ENCODE results near the gene AGPAT3.

Gene AGPAT3

GRCh38 chr21:43992121-43992520 is 127.1 kb downstream of the AGPAT3 start:
- no peak for DNase-seq
- in situ Hi-C loops (cut with HindIII; ENCODE audit: low pct_ligation_motif_present, low pct_unique_long_range_greater_than_20kb, low sequenced_read_pairs), result no loop called here

- DNase-seq, result no peak
- in situ Hi-C loops (cut with HindIII; ENCODE audit: low pct_ligation_motif_present, low pct_unique_long_range_greater_than_20kb, low sequenced_read_pairs), result no loop called here
Measured at GRCh38 chr21:43993420-43993934, 128.5 kb downstream of the AGPAT3 start.

DNA sequence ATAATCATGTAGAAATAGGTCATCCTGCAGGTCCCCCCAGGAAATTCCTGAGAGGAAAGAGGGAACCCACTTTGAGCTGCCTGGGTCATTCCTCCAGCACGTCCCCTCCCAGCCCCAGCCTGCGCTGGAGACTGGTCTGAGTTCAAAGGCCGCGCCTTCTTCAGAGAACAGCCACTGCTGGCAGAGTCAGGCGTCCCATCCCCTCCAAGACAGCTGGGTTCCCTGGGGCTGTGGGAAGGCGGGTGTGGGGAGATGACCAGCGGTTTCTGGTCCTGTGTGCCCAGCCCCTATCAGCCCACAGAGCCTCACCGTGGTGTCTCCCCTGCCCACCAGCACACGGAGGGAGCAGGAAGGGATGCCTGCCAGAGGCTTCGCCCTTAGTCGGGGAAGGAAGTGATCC is 129.1 kb downstream of the AGPAT3 start:
- in situ Hi-C loops (cut with HindIII; ENCODE audit: low pct_ligation_motif_present, low pct_unique_long_range_greater_than_20kb, low sequenced_read_pairs), result no loop called here
- no peak for DNase-seq

GRCh38 chr21:43994646-43995045 is 129.6 kb downstream of the AGPAT3 start:
- in situ Hi-C loops (cut with HindIII; ENCODE audit: low pct_ligation_motif_present, low pct_unique_long_range_greater_than_20kb, low sequenced_read_pairs), result no loop called here
- no peak for DNase-seq

DNA sequence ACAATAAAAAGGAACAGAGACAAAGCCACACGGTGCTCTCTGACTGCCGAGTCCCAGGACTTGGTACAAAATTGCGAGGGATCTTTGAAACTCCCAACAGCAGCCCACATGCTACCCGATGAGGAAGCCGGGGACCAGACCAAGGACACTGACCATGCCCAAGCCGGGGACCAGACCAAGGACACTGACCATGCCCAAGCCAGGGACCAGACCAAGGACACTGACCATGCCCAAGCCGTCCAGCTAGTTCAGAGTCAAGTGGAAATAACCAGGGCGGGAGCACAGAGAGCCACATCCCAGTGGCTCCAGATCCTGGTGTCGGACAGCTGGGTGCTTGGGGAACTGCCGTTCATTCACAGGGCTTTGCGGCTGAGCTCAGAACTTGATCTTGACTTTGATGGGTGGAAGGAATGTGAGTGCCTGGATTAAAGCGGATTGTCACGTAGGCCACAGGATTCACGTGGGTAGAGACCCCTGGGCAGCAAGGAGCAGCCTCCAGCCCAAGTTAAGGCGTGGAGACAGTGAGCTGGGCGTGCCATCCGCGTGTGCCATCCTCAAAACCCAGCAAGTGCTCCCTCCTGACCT is 130.6 kb downstream of the AGPAT3 start:
- no peak for DNase-seq
- in situ Hi-C loops (cut with HindIII; ENCODE audit: low pct_ligation_motif_present, low pct_unique_long_range_greater_than_20kb, low sequenced_read_pairs), result no loop called here

- DNase-seq, result no peak
- in situ Hi-C loops (cut with HindIII; ENCODE audit: low pct_ligation_motif_present, low pct_unique_long_range_greater_than_20kb, low sequenced_read_pairs), result no loop called here
Measured at GRCh38 chr21:43997766-43998742, 133.0 kb downstream of the AGPAT3 start.

DNA sequence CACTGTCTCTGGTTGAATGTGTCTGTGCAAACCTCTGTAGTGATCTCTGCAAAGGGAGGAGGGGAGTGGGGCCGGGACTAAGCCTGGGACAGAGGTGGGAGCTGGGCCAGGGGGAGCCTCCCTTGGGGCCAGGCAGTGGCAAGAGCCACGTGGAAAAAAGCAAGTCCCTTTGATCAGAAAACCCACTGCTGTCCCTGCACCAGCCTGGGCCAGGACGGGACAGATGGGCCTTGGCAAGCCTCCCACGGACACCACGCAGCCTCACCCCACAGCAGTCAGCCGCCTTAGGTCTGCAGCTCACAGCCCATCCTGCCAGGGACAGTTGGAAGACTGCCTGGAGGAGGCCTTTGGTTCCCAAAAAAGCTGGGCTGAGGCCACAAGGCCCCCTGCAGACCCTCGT is 135.3 kb downstream of the AGPAT3 start:
- in situ Hi-C loops (cut with HindIII; ENCODE audit: low pct_ligation_motif_present, low pct_unique_long_range_greater_than_20kb, low sequenced_read_pairs), result no loop called here
- no peak for DNase-seq

DNA sequence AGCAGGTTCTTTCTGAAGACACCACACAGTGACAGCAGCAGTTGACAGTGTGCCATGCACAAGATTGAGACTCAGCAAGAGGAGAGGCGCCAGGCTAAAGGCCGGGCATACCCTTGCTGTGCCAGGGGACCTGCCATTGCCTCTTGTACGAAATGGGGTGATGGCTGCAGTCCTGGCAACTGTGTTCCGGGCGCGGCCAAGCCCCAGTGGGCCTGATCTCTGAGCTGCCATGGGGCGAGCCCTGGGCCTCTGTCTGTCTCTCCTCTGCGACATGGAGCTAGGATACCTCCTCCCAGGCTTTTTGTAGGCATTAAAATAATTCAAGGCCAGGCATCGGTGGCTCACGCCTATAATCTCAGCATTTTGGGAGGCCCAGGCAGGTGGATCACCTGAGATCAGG is 137.5 kb downstream of the AGPAT3 start:
- in situ Hi-C loops (cut with HindIII; ENCODE audit: low pct_ligation_motif_present, low pct_unique_long_range_greater_than_20kb, low sequenced_read_pairs), result no loop called here
- DNase-seq, result no peak

DNA sequence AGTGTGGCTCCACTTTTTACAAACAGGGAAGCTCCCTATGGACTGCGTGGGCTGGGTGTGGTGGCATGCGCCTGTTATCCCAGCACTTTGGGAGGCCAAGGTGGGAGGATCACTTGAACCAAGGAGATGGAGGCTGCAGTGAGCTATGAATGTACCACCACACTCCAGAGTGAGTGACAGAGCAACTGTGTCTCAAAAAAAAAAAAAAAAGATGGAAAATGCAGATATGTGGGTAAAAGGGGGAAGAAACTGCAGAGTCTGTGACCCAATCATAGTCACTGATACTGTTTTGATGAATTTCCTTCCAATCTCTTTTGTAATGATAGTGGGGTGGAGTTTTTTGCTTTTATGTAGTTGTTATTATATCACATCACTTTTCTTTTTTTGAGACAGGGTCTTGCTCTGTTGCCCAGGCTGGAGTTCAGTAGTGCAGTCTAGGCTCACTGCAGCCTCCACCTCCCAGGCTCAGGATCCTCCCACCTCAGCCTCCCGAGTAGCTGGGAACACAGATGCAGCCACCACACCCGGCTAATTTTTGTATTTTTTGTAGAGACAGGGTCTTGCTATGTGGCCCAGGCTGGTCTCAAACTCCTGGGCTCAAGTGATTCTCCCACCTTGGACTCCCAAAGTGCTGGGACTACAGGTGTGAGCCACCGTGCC is 138.4 kb downstream of the AGPAT3 start:
- in situ Hi-C loops (cut with HindIII; ENCODE audit: low pct_ligation_motif_present, low pct_unique_long_range_greater_than_20kb, low sequenced_read_pairs), result no loop called here
- no peak for DNase-seq

- in situ Hi-C loops (cut with HindIII; ENCODE audit: low pct_ligation_motif_present, low pct_unique_long_range_greater_than_20kb, low sequenced_read_pairs), result no loop called here
- DNase-seq, result no peak
Measured at GRCh38 chr21:44005071-44005470, 140.0 kb downstream of the AGPAT3 start.

DNA sequence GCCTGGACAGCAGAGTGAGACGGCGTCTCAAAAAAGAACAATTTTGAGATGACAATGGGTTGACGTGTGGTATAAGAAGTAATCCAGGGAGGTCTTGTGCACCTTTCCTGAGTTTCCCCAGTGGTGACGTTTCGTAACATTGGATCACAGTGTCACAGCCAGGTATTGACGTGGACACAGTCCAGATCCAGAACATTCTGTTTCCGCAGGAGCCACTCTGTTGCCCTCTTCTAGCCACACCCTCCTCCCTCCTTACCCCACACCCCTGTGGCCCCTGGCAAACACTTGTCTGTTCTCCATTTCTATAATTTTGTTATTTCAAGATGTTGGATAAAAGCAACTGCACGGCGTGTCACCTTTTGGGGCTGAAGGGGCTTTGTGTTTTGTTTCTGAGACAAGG is 140.6 kb downstream of the AGPAT3 start:
- DNase-seq, result no peak
- in situ Hi-C loops (cut with HindIII; ENCODE audit: low pct_ligation_motif_present, low pct_unique_long_range_greater_than_20kb, low sequenced_read_pairs), result no loop called here

DNA sequence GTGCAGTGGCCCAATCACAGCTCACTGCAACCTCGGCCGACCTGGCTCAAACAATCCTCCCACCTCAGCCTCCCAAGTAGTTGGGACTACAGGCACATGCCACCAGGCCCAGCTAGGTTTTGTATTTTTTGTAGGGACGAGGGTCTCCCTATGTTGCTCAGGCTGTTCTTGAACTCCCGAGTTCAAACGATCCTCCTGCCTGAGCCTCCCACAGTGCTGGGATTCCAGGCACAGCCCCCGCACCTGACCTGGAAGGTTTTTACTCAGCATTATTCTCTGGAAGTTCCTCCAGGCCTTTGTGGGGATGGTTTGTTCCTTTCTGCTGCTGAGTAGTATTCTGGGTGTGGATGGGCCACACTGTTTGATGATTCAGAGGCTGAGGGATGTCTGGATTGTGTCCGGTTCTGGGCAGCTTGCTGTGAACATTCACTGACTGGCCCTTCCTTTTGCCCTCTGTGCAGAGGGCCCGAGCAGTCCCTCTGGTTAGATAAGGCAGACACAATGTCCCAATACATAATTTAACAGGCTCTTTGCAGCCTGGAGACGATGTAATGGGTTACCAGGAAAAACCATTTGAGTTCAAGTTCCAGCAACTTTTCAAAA is 141.1 kb downstream of the AGPAT3 start:
- DNase-seq, result peak; percentile 54
- in situ Hi-C loops (cut with HindIII; ENCODE audit: low pct_ligation_motif_present, low pct_unique_long_range_greater_than_20kb, low sequenced_read_pairs), result no loop called here

DNA sequence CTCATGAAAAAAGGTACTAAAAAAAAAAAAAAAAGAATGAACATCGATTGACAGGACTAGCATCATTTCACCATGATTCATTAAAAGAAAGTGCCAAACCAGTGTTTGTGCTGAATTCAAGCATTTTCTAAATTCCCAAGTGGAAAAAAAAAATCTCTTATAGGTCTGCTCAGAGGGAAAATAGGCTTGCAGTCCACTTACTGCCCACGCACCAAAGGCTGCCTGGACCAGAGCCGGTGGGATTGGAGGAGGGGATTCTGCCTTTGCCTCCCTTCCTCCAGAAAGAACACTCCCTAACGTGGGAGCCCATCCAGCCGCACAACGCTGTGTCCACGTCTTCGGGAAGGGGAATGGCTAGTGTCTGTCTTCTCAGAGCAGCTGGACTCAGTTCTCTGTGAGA is 141.6 kb downstream of the AGPAT3 start:
- peak; percentile 16 for DNase-seq
- in situ Hi-C loops (cut with HindIII; ENCODE audit: low pct_ligation_motif_present, low pct_unique_long_range_greater_than_20kb, low sequenced_read_pairs), result no loop called here

DNA sequence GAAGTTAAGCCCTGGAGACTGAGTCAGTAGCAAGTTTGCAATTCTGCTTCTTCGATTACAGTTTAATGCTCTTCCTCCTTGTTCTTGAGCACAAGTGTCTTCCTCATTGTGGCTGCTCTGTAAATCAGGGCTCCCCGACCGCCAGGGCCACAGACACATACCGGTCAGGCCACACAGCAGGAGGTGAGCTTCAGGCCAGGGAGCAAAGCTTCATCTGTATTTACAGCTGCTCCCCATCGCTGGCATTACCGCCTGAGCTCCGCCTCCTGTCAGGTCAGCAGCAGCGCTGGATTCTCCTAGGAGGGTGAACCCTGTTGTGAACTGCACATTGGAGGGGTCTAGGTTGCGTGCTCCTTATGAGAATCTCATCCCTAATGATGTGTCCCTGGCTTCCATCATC is 145.4 kb downstream of the AGPAT3 start:
- in situ Hi-C loops (cut with HindIII; ENCODE audit: low pct_ligation_motif_present, low pct_unique_long_range_greater_than_20kb, low sequenced_read_pairs), result no loop called here
- no peak for DNase-seq

GRCh38 chr21:44011123-44011522 is 146.1 kb downstream of the AGPAT3 start:
- in situ Hi-C loops (cut with HindIII; ENCODE audit: low pct_ligation_motif_present, low pct_unique_long_range_greater_than_20kb, low sequenced_read_pairs), result no loop called here
- DNase-seq, result no peak

DNA sequence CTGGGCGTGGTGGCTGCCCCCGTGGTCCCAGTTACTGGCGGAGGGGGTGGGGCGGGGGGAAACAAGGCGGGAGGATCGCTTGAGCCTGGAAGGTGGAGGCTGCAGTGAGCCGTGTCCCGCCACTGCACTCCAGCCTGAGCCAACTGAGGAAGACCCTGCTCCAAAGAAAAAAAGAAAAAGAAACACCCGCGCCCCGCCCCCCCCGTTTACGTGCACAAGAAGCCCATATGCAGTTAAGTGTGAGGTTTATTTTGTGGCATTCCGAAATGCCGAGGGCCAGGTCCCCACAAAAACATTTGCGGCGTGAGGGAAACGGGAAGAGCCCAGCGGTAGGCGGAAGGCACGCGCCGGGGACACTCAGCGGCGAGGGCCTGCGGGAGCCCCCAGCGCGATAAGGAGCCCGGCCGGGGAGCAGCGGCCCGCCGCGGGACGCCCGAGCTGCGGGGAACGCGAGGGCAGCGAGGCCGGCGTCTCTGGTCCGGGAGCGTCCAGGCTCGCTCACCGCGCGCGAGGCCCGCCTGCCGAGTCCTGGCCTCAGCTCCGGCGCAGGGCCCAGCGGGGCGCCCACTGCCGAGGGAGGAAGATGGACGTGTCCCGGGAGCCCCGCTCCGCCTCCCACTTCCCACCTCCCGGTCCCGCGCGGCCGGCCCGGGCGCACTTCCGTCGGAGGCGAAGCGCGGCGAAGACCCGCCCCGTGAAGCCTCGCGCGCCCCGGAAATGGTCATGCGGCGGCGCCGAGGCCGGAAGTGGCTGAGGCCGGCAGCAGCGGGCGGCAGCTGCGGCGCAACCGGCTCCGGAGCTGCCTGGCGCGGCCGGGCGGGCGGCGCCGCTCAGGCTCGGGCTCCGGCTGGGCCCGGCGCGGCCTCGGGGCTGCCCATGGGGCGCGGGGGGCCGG is 146.8 kb downstream of the AGPAT3 start, which contains the start of gene TRAPPC10:
TSS of gene TRAPPC10 (plus strand) at position 731 of the 895 bp plus-strand sequence. CDS start 185 bp downstream, outside the sequence.
- in situ Hi-C loops (cut with HindIII; ENCODE audit: low pct_ligation_motif_present, low pct_unique_long_range_greater_than_20kb, low sequenced_read_pairs), result no loop called here
- DNase-seq, result peak; percentile 87

- peak; percentile 25 for DNase-seq
- in situ Hi-C loops (cut with HindIII; ENCODE audit: low pct_ligation_motif_present, low pct_unique_long_range_greater_than_20kb, low sequenced_read_pairs), result no loop called here
Measured at GRCh38 chr21:44012474-44013379, 147.7 kb downstream of the AGPAT3 start.

Measured in ACHN (cell line).